CD4-positive, alpha-beta T cell (primary cell): ENCODE data around the gene NNT. TPM values are rescaled to one million over a fixed set of nuclear protein-coding genes. Genes with fewer than 3 reads are reported as not detected.

Source experiments
- ATAC-seq: fragments of 200-7000 bp; cut with Tn5 transposase; one replicate; pipeline ENCODE4 v1.10.0; 2022; ENCODE audit warnings: mild to moderate bottlenecking; ENCODE audit not compliant: poor library complexity
- CTCF ChIA-PET: fragments of 350-600 bp; sonication (Branson Sonifier 250); formaldehyde crosslinking; loops from one replicate; lab custom pipeline; 2021; ENCODE audit warnings: antibody characterized with exemption, inconsistent platforms; lab: Charles Lee
- POLR2A ChIA-PET: fragments of 350-600 bp; sonication (Branson Sonifier 250); formaldehyde crosslinking; loops from one replicate; lab custom pipeline; 2021; ENCODE audit warnings: antibody characterized with exemption, inconsistent platforms; lab: Charles Lee
- DNase-seq, 14 experiments: peaks; one replicate each; pipeline ENCODE4 v3.0.0-alpha.2; 2013 to 2020; ENCODE audit warnings: mixed read lengths in 2 of 14
- H3K27ac ChIP-seq, 2 donors: one replicate each; pipeline versions ENCODE4 v1.5.1 to v1.7.0; 2013; ENCODE audit warnings: low read length in 2 of 2, low read depth in 1 of 2, mild to moderate bottlenecking in 1 of 2
- H3K27me3 ChIP-seq, 2 experiments: 1 replicate in 1 of 2; 2 replicates in 1 of 2; pipeline versions ENCODE4 v1.6.1 to v1.7.0; 2013; ENCODE audit warnings: low read length in 2 of 2, control low read depth in 1 of 2, mild to moderate bottlenecking in 1 of 2, moderate library complexity in 1 of 2; ENCODE audit not compliant: insufficient read depth in 2 of 2, control insufficient read depth in 1 of 2
- H3K36me3 ChIP-seq: one replicate; pipeline ENCODE4 v1.6.1; 2013; ENCODE audit warnings: low read length, control low read depth; ENCODE audit not compliant: insufficient read depth
- H3K4me1 ChIP-seq: one replicate; pipeline ENCODE4 v1.6.1; 2013; ENCODE audit warnings: low read length, control low read depth; ENCODE audit not compliant: insufficient read depth
- H3K4me3 ChIP-seq: one replicate; pipeline ENCODE4 v1.5.1; 2013; ENCODE audit warnings: mild to moderate bottlenecking, low read length, moderate library complexity
- H3K9me3 ChIP-seq, 2 experiments: 1 replicate in 1 of 2; 2 replicates in 1 of 2; pipeline versions ENCODE4 v1.6.1 to v1.7.0; 2013; ENCODE audit warnings: low read length in 2 of 2, mild to moderate bottlenecking in 2 of 2, control low read depth in 1 of 2, moderate library complexity in 1 of 2; ENCODE audit not compliant: control insufficient read depth in 1 of 2, insufficient read depth in 1 of 2
- H3K27ac Mint-ChIP-seq: one replicate; pipeline ENCODE4 v1.8.0; 2020; ENCODE audit warnings: mixed read lengths
- H3K27me3 Mint-ChIP-seq: one replicate; pipeline ENCODE4 v1.8.0; 2021; ENCODE audit warnings: mixed read lengths
- H3K36me3 Mint-ChIP-seq: one replicate; pipeline ENCODE4 v1.8.0; 2021; ENCODE audit warnings: low read depth, mixed read lengths
- H3K4me1 Mint-ChIP-seq: one replicate; pipeline ENCODE4 v1.8.0; 2021; ENCODE audit warnings: low read depth, mixed read lengths
- H3K4me3 Mint-ChIP-seq: one replicate; pipeline ENCODE4 v1.8.0; 2020; ENCODE audit warnings: mild to moderate bottlenecking, mixed read lengths
- H3K9me3 Mint-ChIP-seq: one replicate; pipeline ENCODE4 v1.8.0; 2020; ENCODE audit warnings: mixed read lengths
- intact Hi-C, 2 experiments: fragments of 100-400 bp; cut with DNase I in 1 of 2; cut with micrococcal nuclease in 1 of 2; formaldehyde crosslinking; loops; one replicate each; pipeline versions ENCODE4 v1.15.1 to v1.9.0; 2023 to 2025; cut with DNase I, micrococcal nuclease
- total RNA-seq, 174 experiments: library from RNA in 2 of 174; stranded (reverse) in 2 of 174; gene quantifications; one replicate each; pipeline ENCODE4 v1.2.3 and lab custom pipeline; 2021 to 2026
- TF ChIP-seq, protein P1 (sequence below): fragments of 200-600 bp; IDR thresholded peaks from one replicate; pipeline ENCODE4 v1.8.0; 2022; ENCODE audit warnings: antibody characterized with exemption, mild to moderate bottlenecking

Gene NNT
- total RNA-seq, 2 experiments from 2014 or later, result 22.3 to 23.5 TPM

DNA sequence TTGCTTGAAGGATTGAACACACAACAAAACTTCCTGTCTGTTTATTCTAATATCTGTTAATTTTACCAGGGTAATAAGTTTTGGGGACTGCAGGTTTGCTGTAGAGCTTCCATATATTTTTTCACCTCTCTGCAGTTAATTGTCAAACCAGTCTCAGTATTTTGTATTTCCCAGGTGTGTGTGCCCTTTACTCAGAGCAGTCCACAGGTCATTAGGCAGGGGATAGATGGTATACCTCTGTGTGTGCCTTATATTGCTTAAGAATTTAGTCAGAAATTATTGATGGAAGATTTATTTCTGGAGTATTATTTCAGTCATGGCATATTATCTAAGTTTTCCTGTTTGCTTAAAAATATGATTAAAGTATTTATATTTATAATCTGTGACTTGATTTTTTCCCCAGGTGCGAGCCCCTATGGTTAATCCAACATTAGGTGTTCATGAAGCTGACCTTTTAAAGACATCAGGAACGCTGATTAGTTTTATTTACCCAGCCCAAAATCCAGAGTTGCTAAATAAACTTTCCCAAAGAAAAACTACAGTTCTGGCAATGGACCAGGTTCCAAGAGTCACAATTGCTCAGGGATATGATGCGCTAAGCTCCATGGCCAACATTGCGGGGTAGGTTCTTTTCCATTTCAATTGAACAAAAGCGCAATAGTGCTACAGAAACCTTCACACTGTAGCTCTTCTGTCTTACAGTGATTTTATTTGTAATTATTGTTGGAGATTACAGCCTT, 12.6 kb downstream of the NNT start:
- TF ChIP-seq, protein P1, sequence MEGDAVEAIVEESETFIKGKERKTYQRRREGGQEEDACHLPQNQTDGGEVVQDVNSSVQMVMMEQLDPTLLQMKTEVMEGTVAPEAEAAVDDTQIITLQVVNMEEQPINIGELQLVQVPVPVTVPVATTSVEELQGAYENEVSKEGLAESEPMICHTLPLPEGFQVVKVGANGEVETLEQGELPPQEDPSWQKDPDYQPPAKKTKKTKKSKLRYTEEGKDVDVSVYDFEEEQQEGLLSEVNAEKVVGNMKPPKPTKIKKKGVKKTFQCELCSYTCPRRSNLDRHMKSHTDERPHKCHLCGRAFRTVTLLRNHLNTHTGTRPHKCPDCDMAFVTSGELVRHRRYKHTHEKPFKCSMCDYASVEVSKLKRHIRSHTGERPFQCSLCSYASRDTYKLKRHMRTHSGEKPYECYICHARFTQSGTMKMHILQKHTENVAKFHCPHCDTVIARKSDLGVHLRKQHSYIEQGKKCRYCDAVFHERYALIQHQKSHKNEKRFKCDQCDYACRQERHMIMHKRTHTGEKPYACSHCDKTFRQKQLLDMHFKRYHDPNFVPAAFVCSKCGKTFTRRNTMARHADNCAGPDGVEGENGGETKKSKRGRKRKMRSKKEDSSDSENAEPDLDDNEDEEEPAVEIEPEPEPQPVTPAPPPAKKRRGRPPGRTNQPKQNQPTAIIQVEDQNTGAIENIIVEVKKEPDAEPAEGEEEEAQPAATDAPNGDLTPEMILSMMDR, result no peak
- Histone ChIP-seq H3K27me3 (no peaks in the 10 kb centered on the region), H3K9me3 (no peaks in the 10 kb centered on the region), H3K36me3 (peaks cover 75% of the 10 kb centered on the region), H3K27ac (no peak overlapping the region), H3K4me1 (no peaks in the 10 kb centered on the region), H3K4me3 (no peak overlapping the region)
- POLR2A ChIA-PET, result no interaction called here
- peaks cover 5% of the 10 kb centered on the region for H3K4me1 Mint-ChIP-seq
- no peaks in the 10 kb centered on the region for H3K9me3 Mint-ChIP-seq
- no peak for ATAC-seq
- no peak for DNase-seq
- CTCF ChIA-PET, result no interaction called here
- peaks cover 81% of the 10 kb centered on the region for H3K36me3 Mint-ChIP-seq
- intact Hi-C loops, result no loop called here
- no peak overlapping the region for H3K4me3 Mint-ChIP-seq
- no peak overlapping the region for H3K27ac Mint-ChIP-seq
- H3K27me3 Mint-ChIP-seq, result no peaks in the 10 kb centered on the region

DNA sequence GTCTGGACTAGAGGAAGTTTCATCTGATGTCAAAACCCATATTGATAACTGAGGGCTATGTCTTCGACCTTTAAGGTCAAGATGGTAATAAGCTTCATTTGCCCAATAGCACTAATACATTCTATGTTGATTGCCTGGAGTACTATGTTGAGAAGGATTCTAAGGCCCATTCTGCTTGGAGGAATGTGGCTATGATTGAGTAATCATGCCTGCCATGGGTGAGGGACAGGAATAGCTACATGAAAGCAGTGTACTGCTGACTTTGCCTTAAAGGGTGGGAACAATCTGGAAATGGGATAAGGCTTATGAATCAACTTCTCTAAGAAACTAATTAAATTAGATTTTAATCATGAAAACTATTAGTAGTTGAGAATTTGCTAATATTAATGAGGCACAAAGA, 13.6 kb downstream of the NNT start:
- ChIA-PET CTCF (interaction anchor here (1.4 kb wide), 1 partner anchor 15 kb away, joined by 5 read pairs; no protein-coding TSS in a partner anchor), POLR2A (no interaction called here)
- no peak for DNase-seq
- no peak overlapping the region for H3K27ac ChIP-seq
- H3K9me3 ChIP-seq, result no peaks in the 10 kb centered on the region
- no peak for ATAC-seq
- H3K4me1 Mint-ChIP-seq, result peaks cover 6% of the 10 kb centered on the region
- no peak overlapping the region for H3K4me3 ChIP-seq
- TF ChIP-seq, protein P1, result no peak
- no peak overlapping the region for H3K27ac Mint-ChIP-seq
- H3K4me1 ChIP-seq, result no peaks in the 10 kb centered on the region
- H3K36me3 Mint-ChIP-seq, result peaks cover 80% of the 10 kb centered on the region
- H3K27me3 Mint-ChIP-seq, result no peaks in the 10 kb centered on the region
- no peaks in the 10 kb centered on the region for H3K27me3 ChIP-seq
- no peaks in the 10 kb centered on the region for H3K9me3 Mint-ChIP-seq
- no peak overlapping the region for H3K4me3 Mint-ChIP-seq
- peaks cover 68% of the 10 kb centered on the region for H3K36me3 ChIP-seq
- intact Hi-C loops, result no loop called here

DNA sequence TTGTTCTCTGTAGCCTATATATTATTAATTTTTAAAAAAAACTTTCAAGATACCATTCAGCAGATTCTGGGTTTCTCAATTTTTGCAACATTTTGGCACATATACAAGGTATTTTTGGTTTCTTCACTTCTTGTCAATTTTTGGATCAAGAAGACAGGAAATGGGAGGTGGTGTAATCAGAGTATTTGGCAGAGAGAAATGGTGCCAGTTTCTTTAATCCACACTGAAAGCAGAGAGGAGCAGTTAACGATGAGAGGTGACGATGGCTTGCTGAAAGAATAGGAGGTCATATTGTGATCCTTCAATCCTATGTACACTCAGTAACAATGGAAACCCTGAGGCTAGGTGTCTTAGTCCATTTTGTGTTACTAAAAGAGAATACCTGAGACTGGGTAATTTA, 16.4 kb downstream of the NNT start:
- ATAC-seq, result no peak

More for the DNA sequence above, 16.4 kb downstream of the NNT start:
- no peak overlapping the region for H3K4me3 Mint-ChIP-seq
- no peaks in the 10 kb centered on the region for H3K27me3 Mint-ChIP-seq
- Histone ChIP-seq H3K9me3 (no peaks in the 10 kb centered on the region), H3K4me1 (no peaks in the 10 kb centered on the region), H3K27ac (no peak overlapping the region), H3K36me3 (peaks cover 47% of the 10 kb centered on the region), H3K27me3 (no peaks in the 10 kb centered on the region), H3K4me3 (no peak overlapping the region)
- H3K4me1 Mint-ChIP-seq, result peaks cover 18% of the 10 kb centered on the region
- ChIA-PET CTCF (interaction anchor here (0.8 to 1.4 kb wide), 2 partner anchors 9 to 12 kb away, joined by 3 to 6 read pairs; no protein-coding TSS in a partner anchor), POLR2A (no interaction called here)
- no peak for DNase-seq
- H3K9me3 Mint-ChIP-seq, result no peaks in the 10 kb centered on the region
- TF ChIP-seq, protein P1, result no peak
- H3K27ac Mint-ChIP-seq, result no peak overlapping the region
- peaks cover 78% of the 10 kb centered on the region for H3K36me3 Mint-ChIP-seq
- intact Hi-C loops, result no loop called here
